Measurements from ENCODE around the gene TMEM39A. TPM values are rescaled to one million over a fixed set of nuclear protein-coding genes. Genes with fewer than 3 reads are reported as not detected.

Gene TMEM39A
- polyA plus RNA-seq, 1 donor: 60.3 TPM

- DNase-seq: no peak
Observed at GRCh38 chr3:119457246-119457645, 6.2 kb downstream of the TMEM39A start.

- no peak for DNase-seq
Observed at GRCh38 chr3:119456469-119456868, 6.9 kb downstream of the TMEM39A start.

- no peak for DNase-seq
Observed at GRCh38 chr3:119453822-119454221, 9.6 kb downstream of the TMEM39A start.

- DNase-seq: no peak
Observed at GRCh38 chr3:119444590-119444989, 18.8 kb downstream of the TMEM39A start.

- DNase-seq: no peak
Observed at GRCh38 chr3:119443179-119443578, 20.2 kb downstream of the TMEM39A start.

- DNase-seq: no peak
Observed at GRCh38 chr3:119437691-119438258, 25.6 kb downstream of the TMEM39A start.

- no peak for DNase-seq
Observed at GRCh38 chr3:119436977-119437376, 26.4 kb downstream of the TMEM39A start.

- DNase-seq: no peak
Observed at GRCh38 chr3:119434703-119435102, 28.7 kb downstream of the TMEM39A start.

- no peak for DNase-seq
Observed at GRCh38 chr3:119433613-119434325, 29.6 kb downstream of the TMEM39A start.

- DNase-seq: no peak
Observed at GRCh38 chr3:119428538-119428937, 34.9 kb downstream of the TMEM39A start.

- DNase-seq: no peak
Observed at GRCh38 chr3:119427669-119428068, 35.7 kb downstream of the TMEM39A start.

GRCh38 chr3:119420196-119420595 is 43.2 kb downstream of the TMEM39A start:
- DNase-seq: no peak

GRCh38 chr3:119418641-119419040 is 44.8 kb downstream of the TMEM39A start:
- no peak for DNase-seq

GRCh38 chr3:119417771-119418512 is 45.5 kb downstream of the TMEM39A start:
- DNase-seq: no peak

GRCh38 chr3:119416873-119417272 is 46.5 kb downstream of the TMEM39A start:
- DNase-seq: no peak

GRCh38 chr3:119413603-119414280 is 49.7 kb downstream of the TMEM39A start:
- DNase-seq: no peak

GRCh38 chr3:119409844-119410243 is 53.6 kb downstream of the TMEM39A start:
- no peak for DNase-seq

- DNase-seq: no peak
Observed at GRCh38 chr3:119408243-119408950, 55.0 kb downstream of the TMEM39A start.

GRCh38 chr3:119405315-119405714 is 58.1 kb downstream of the TMEM39A start:
- DNase-seq: no peak

GRCh38 chr3:119403201-119403600 is 60.2 kb downstream of the TMEM39A start:
- no peak for DNase-seq

- no peak for DNase-seq
Observed at GRCh38 chr3:119402791-119403190, 60.6 kb downstream of the TMEM39A start.
